Natural killer cell (primary cell): ENCODE measurements around the gene EXTL2. TPM values are rescaled to one million over a fixed set of nuclear protein-coding genes. Genes with fewer than 3 reads are reported as not detected.
"Not testable (repeated sequence)": the region's sequence is repeated elsewhere in the genome, so short reads cannot be mapped to it uniquely, and the experiment has no call there.

Experiments
- ATAC-seq, 3 donors: fragments of 150-1000 bp in 2 of 3; fragments of 200-7000 bp in 1 of 3; cut with Tn5 transposase; 1 replicate in 1 of 3; 2 replicates in 2 of 3; pipeline ENCODE4 v1.10.0; 2021; ENCODE audit warnings: mild to moderate bottlenecking in 2 of 3, moderate library complexity in 2 of 3
- DNase-seq, 2 donors: peaks; one replicate each; pipeline versions ENCODE4 v3.0.0 to v3.0.0-alpha.2; 2013 to 2021; ENCODE audit warnings: mixed read lengths in 1 of 2
- H3K27ac ChIP-seq: one replicate; pipeline ENCODE4 v1.5.1; 2013; ENCODE audit warnings: mild to moderate bottlenecking, low read length
- H3K27me3 ChIP-seq: one replicate; pipeline ENCODE4 v1.6.1; 2013; ENCODE audit warnings: low read length; ENCODE audit not compliant: control insufficient read depth, insufficient read depth
- H3K36me3 ChIP-seq: one replicate; pipeline ENCODE4 v1.6.1; 2013; ENCODE audit warnings: low read length; ENCODE audit not compliant: control insufficient read depth, insufficient read depth
- H3K4me1 ChIP-seq: one replicate; pipeline ENCODE4 v1.6.1; 2013; ENCODE audit warnings: low read length; ENCODE audit not compliant: control insufficient read depth, insufficient read depth
- H3K4me3 ChIP-seq: one replicate; pipeline ENCODE4 v1.5.1; 2013; ENCODE audit warnings: low read length
- H3K9me3 ChIP-seq: one replicate; pipeline ENCODE4 v1.6.1; 2013; ENCODE audit warnings: low read length; ENCODE audit not compliant: control insufficient read depth, insufficient read depth
- H3K27ac Mint-ChIP-seq, 2 donors: one replicate each; pipeline ENCODE4 v1.8.0; 2022; ENCODE audit warnings: mild to moderate bottlenecking in 2 of 2, mixed read lengths in 2 of 2, moderate library complexity in 1 of 2
- H3K27me3 Mint-ChIP-seq, 2 donors: one replicate each; pipeline ENCODE4 v1.8.0; 2022; ENCODE audit warnings: low read depth in 2 of 2, mixed read lengths in 2 of 2
- H3K36me3 Mint-ChIP-seq: one replicate; pipeline ENCODE4 v1.8.0; 2022; ENCODE audit warnings: mixed read lengths
- H3K4me1 Mint-ChIP-seq, 2 donors: one replicate each; pipeline ENCODE4 v1.8.0; 2022; ENCODE audit warnings: mixed read lengths in 2 of 2
- H3K4me3 Mint-ChIP-seq: one replicate; pipeline ENCODE4 v1.8.0; 2022; ENCODE audit warnings: mild to moderate bottlenecking, moderate library complexity, mixed read lengths
- H3K9me3 Mint-ChIP-seq, 2 donors: one replicate each; pipeline ENCODE4 v1.8.0; 2022; ENCODE audit warnings: mixed read lengths in 2 of 2
- CTCF ChIP-seq: fragments of 200-600 bp; IDR thresholded peaks from one replicate; pipeline ENCODE4 v1.8.0; 2022; ENCODE audit warnings: antibody characterized with exemption
- WGBS: methylation state at CpG from one replicate; pipeline ENCODE4 v1.1.7; 2013; ENCODE audit warnings: missing lambda C conversion rate; ENCODE audit not compliant: insufficient coverage; 5-methylcytosine and 5-hydroxymethylcytosine counted together
- intact Hi-C: fragments of 100-400 bp; cut with micrococcal nuclease; formaldehyde crosslinking; loops from one replicate; pipeline ENCODE4 v1.14.2; 2022
- total RNA-seq, 4 donors: library from RNA; stranded (reverse); fragments of 120-200 nt in 1 of 4; gene quantifications; one replicate each; pipeline versions ENCODE4 v1.2.3 to v1.2.4, GENCODE V29; 2013 to 2022

Gene EXTL2
- total RNA-seq, 3 donors from 2014 or later (not counting 1 experiment from before 2014, with no cell fraction given), result 3.5 to 5.8 (median 3.9) TPM

DNA sequence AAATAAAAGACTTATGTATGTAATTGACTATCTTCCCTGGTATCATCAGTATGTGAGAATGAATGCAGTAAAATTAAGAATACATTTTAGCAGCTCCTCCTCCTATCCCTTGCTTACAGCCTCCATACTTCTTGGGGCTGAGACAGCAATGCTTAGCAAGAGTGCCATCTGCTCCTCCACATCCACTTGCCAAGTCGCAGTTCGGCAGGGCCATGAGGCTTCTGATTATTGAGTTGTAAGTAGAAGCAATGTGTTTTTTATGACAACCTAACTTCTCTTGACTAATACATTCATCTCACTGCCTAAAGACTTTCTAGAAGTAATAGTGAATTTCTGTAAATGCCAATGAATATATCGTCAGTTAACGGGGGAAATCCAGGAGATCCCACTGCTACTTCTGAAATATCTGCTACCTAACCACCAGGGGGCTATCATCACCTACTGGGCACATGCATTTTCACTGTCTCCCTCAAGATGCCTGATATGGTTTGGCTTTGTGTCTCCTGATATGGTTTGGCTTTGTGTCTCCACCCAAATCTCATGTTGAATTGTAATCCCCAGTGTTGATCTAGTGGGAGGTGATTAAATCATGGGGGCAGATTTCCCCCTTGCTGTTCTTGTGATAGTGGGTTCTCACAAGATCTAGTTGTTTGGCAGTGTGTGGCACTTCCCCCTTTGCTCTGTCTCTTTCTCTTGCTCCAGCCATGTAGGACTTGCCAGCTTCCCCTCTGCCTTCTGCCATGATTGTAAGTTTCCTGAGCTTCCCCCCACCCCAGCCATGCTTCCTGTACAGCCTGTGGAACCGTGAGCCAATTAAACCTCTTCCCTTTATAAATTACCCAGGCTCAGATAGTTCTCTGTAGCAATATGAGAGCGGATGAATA lies 59.6 kb downstream of the EXTL2 start:
- H3K9me3 ChIP-seq, result no peaks in the 10 kb centered on the region
- peaks cover 0 to 4% of the 10 kb centered on the region in 2 donors for H3K4me1 Mint-ChIP-seq
- no peaks in the 10 kb centered on the region for H3K27me3 ChIP-seq
- H3K36me3 ChIP-seq, result no peaks in the 10 kb centered on the region
- no peak overlapping the region for H3K4me3 Mint-ChIP-seq
- 64% methylated on average over 3 of the region's 6 CpGs for WGBS
- peak in 1 of 2 donors; percentile 51 for DNase-seq
- H3K27me3 Mint-ChIP-seq, result peaks cover 4 to 9% of the 10 kb centered on the region in 2 donors
- H3K27ac Mint-ChIP-seq, result no peak overlapping the region
- H3K4me3 ChIP-seq, result no peak overlapping the region
- no peaks in the 10 kb centered on the region for H3K36me3 Mint-ChIP-seq
- TF ChIP-seq CTCF, result peak; percentile 41
- no peak overlapping the region for H3K27ac ChIP-seq
- intact Hi-C loops, result no loop called here
- no peaks in the 10 kb centered on the region for H3K9me3 Mint-ChIP-seq
- no peaks in the 10 kb centered on the region for H3K4me1 ChIP-seq
- ATAC-seq, result no peak

DNA sequence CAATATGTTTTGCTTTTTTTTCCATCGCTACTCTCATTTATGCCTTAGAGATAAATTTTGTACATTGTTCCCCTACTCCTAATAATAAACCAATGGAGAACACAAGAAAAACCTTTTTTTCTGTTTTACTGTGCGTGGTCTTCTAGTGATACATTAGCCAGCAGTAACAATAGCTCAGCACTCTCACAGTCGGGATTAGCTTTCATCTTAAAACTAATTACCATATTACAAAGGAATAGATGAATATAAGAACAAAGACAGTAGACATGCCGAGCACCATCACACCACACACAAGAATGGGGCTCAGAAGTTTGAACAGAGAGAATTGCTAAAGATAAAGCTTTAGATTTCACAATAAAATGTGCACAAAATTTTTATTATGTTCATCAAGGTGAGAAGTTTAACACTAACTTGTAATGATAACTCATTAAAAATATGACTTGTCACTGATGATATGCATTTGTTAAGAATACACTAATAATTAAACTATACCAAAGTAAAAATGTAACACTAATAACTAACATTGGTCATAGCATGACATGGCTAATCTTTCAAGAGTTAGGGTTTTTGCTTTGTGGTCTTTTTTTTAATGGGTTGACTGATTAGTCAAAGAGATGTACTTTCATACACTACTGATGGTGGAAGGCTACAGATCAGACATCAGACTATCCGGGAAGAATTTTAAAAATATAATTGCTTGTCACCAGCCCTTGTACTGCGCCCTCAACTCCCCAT lies 61.8 kb downstream of the EXTL2 start:
- ATAC-seq (no peak), DNase-seq (no peak)
- Histone ChIP-seq H3K4me1 (no peaks in the 10 kb centered on the region), H3K4me3 (no peak overlapping the region), H3K27me3 (no peaks in the 10 kb centered on the region), H3K9me3 (no peaks in the 10 kb centered on the region), H3K36me3 (no peaks in the 10 kb centered on the region), H3K27ac (no peak overlapping the region)
- Mint-ChIP-seq H3K9me3 (no peaks in the 10 kb centered on the region), H3K27me3 (peaks cover 13 to 29% of the 10 kb centered on the region in 2 donors), H3K4me3 (no peak overlapping the region), H3K4me1 (peaks cover 0 to 4% of the 10 kb centered on the region in 2 donors), H3K27ac (no peak overlapping the region), H3K36me3 (no peaks in the 10 kb centered on the region)
- 99% methylated on average over 4 of the region's 6 CpGs for WGBS
- TF ChIP-seq CTCF, result no peak
- intact Hi-C loops, result no loop called here

GRCh38 chr1:100825666-100826065 lies 69.0 kb downstream of the EXTL2 start:
- H3K4me1 Mint-ChIP-seq, H3K4me3 ChIP-seq, H3K36me3 Mint-ChIP-seq, H3K36me3 ChIP-seq, H3K27ac Mint-ChIP-seq, H3K27ac ChIP-seq, H3K9me3 Mint-ChIP-seq, ATAC-seq, DNase-seq, H3K4me3 Mint-ChIP-seq, H3K27me3 ChIP-seq, intact Hi-C loops, H3K4me1 ChIP-seq, H3K9me3 ChIP-seq: not testable (repeated sequence)
- 80% methylated on average over 2 of the region's 2 CpGs for WGBS
- peaks cover 18 to 37% of the 10 kb centered on the region in 2 donors for H3K27me3 Mint-ChIP-seq

Other genes starting within 250 kb of the EXTL2 start
- under 1 TPM in 2 of 3 donors, not detected in 1; 0.12 to 0.15 TPM for gene VCAM1, start 175.1 kb downstream of the EXTL2 start, total RNA-seq
- gene SLC30A7, start 1.2 kb upstream of the EXTL2 start, total RNA-seq, result 10 to 100 TPM; 27.7 to 38.8 (median 36.2) TPM
- gene DPH5, start 130.9 kb upstream of the EXTL2 start, total RNA-seq, result 10 to 100 TPM; 17.1 to 22.9 (median 19.9) TPM